AG04449 (cell line): Measurements from ENCODE around the gene DENND6B.

Experiments used
- CTCF ChIA-PET: fragments of 350-600 bp; formaldehyde crosslinking; extraction: SDS; loops from one replicate; lab custom pipeline; 2021; ENCODE audit warnings: antibody characterized with exemption; lab: Yijun Ruan, JAX
- POLR2A ChIA-PET: fragments of 400-600, 350-600 bp; formaldehyde crosslinking; extraction: SDS; loops from one replicate; lab custom pipeline; 2020; ENCODE audit warnings: antibody characterized with exemption, inconsistent platforms; lab: Yijun Ruan, JAX
- DNase-seq: peaks from one replicate; pipeline ENCODE4 v3.0.0-alpha.2; 2010; ENCODE audit warnings: low read depth, low spot score
- H3K4me3 ChIP-seq: 2 replicates; pipeline ENCODE4 v1.5.1; 2011; ENCODE audit warnings: low read depth, mild to moderate bottlenecking, control low read depth, low read length
- CTCF ChIP-seq: IDR thresholded peaks from one replicate; pipeline ENCODE4 v1.5.1; 2011; ENCODE audit warnings: mild to moderate bottlenecking, moderate library complexity, low read length, control low read depth, inconsistent platforms; ENCODE audit not compliant: insufficient read depth; ENCODE audit errors: missing control alignments

DENND6B gene

DNA sequence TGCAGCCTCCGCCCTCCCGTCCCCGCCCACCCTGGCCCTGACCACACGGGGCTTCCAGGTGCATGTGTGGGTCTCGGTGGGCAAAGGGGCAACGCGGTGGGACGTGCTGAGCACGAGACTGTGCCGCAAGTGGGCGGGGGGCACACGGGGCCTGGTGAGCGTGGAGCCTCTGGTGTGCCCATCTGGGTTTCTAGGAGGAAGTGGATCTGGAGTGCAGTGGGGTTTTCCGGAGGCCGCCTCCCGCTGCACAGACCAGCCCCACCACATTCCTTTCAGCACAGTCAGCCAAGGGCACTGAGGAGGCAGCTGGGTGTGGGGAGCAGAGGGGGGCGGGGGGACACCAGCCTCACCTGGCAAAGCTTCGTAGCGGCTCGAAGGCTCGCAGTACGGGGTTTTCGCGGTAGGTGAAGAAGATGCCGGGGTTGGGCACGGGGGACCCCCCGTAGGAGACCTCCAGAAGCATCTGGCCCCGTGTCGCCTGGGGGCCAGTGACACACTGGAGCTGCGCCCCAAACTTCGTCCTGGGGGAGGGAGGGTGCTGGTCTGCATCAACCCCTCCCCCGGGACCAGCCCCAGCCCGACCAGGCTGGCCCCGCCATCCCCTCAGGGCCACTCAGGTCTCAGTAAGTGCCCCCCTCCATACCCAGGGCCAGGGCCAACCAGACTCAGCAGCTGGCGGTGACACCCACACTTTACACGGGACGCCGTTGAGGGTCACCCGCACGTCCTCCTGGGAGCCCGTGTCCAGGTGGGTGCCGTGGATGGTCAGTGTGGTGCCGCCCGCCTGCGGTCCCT lies 44.3 kb downstream of the DENND6B start:
- no peak overlapping the region for H3K4me3 ChIP-seq
- no peak for TF ChIP-seq CTCF
- ChIA-PET POLR2A (interaction anchor here (0.6 to 1.2 kb wide), 4 partner anchors 11 to 23 kb away, joined by 3 to 5 read pairs (median 4); no protein-coding TSS in a partner anchor), CTCF (interaction anchor here (0.7 to 2.1 kb wide), 2 partner anchors 9 to 12 kb away, joined by 4 to 7 read pairs; partner anchors contain the start of gene MAPK11)
- no peak for DNase-seq

DNA sequence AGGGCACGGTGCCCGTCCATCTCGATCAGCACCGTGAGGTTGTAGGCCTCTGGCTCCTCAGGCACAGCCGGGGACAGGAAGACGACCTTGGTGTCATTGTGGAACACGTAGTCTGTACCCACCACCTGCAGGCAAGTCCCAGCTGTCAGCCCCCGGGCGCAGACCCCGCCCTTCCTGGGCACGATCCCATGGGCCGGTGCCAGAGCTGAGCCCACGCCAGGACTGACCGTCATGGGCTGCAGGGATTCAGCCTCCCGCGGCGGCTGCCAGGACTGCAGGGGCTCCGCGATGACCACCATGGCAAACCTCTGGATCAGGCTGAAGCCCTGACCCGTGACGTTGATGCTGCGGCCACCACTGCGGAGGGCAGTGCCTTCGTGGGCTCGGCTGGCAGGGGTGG lies 44.9 kb downstream of the DENND6B start:
- CTCF ChIA-PET: interaction anchor here (0.7 to 2.1 kb wide), 2 partner anchors 8 to 11 kb away, joined by 4 to 7 read pairs; partner anchors contain the start of gene MAPK11
- no peak for TF ChIP-seq CTCF
- H3K4me3 ChIP-seq: no peak overlapping the region
- DNase-seq: no peak
- POLR2A ChIA-PET: interaction anchor here (1.2 kb wide), 1 partner anchor 10 kb away, joined by 3 read pairs; no protein-coding TSS in a partner anchor

GRCh38 chr22:50281384-50281760 lies 45.4 kb downstream of the DENND6B start:
- ChIA-PET CTCF (interaction anchor here (2.1 kb wide), 1 partner anchor 8 kb away, joined by 7 read pairs; no protein-coding TSS in a partner anchor), POLR2A (no interaction called here)
- TF ChIP-seq CTCF: no peak
- DNase-seq: no peak
- no peak overlapping the region for H3K4me3 ChIP-seq

GRCh38 chr22:50280708-50281383 lies 46.0 kb downstream of the DENND6B start:
- CTCF ChIA-PET: no interaction called here
- DNase-seq: no peak
- POLR2A ChIA-PET: no interaction called here
- TF ChIP-seq CTCF: no peak
- H3K4me3 ChIP-seq: no peak overlapping the region

GRCh38 chr22:50280022-50280707 lies 46.6 kb downstream of the DENND6B start:
- H3K4me3 ChIP-seq: no peak overlapping the region
- CTCF ChIA-PET: interaction anchor here (0.8 to 1.2 kb wide), 3 partner anchors 13 to 61 kb away, joined by 3 to 4 read pairs (median 3); partner anchors contain the start of gene HDAC10
- TF ChIP-seq CTCF: no peak
- POLR2A ChIA-PET: no interaction called here
- DNase-seq: no peak
